ENCODE measurements around the gene SCART1. TPM values are rescaled to one million over a fixed set of nuclear protein-coding genes. Genes with fewer than 3 reads are reported as not detected.

Gene SCART1
- total and polyA plus RNA-seq, 2 of the 4 experiments (the other 2 are of a cell fraction) = 0.54 to 2.1 TPM

DNA sequence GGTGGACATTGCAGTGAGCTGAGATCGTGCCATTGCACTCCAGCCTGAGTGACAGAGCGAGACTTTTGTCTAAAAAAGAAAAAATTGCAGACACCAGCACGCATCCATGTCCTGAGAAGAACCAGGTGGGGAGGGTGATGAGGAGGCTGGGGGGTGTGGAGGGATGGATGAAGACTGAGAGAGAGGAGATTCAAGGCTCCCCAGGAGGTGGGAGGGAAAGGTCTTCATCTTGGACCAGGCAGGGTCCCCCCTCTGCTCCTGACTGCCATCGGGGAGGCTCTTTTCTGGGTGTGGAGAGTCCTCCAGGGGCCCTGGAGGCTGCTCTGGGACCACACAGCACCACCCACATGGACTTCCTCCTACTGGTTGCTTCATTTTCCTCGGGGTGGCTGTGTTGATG lies 1.5 kb downstream of the SCART1 start:
- Histone ChIP-seq H3K4me3 (ENCODE audit: insufficient read depth, low read depth, low read length) (no peak overlapping the region), H3K56ac (ENCODE audit: extremely low read depth, insufficient read depth, low read length) (no peak overlapping the region), H4K8ac (ENCODE audit: low read depth in 2 of 2, low read length in 2 of 2) (no peak overlapping the region), H3K23ac (ENCODE audit: low read depth, low read length) (no peak overlapping the region), H2BK120ac (ENCODE audit: low read depth, low read length) (no peak overlapping the region), H3K9me1 (ENCODE audit: insufficient read depth, low read length) (no peaks in the 10 kb centered on the region), H2AFZ (replicated peaks; ENCODE audit: low read length, poor library complexity) (no peak overlapping the region), H3K18ac (ENCODE audit: low read depth, low read length) (no peak overlapping the region), H3K14ac (replicated peaks; ENCODE audit: low read depth, low read length) (no peak overlapping the region), H3K79me1 (ENCODE audit: low read depth in 1 of 2, low read length in 2 of 2) (no peaks in the 10 kb centered on the region), H3K36me3 (ENCODE audit: control insufficient read depth, insufficient read depth, low read length) (no peaks in the 10 kb centered on the region), H4K20me1 (ENCODE audit: insufficient read depth, low read length) (no peaks in the 10 kb centered on the region), H3K27ac (ENCODE audit: insufficient read depth, low read length) (no peak overlapping the region), H2AK9ac (replicated peaks; ENCODE audit: low read depth, low read length, poor library complexity) (peak overlapping the region; percentile 37), H4K91ac (ENCODE audit: insufficient read depth, low read depth, low read length) (no peak overlapping the region), H2AK5ac (ENCODE audit: low read depth, low read length) (no peak overlapping the region), H2BK20ac (ENCODE audit: low read depth, low read length) (no peak overlapping the region), H3K9ac (ENCODE audit: low read depth, low read length) (no peak overlapping the region), H4K5ac (ENCODE audit: low read depth, low read length) (no peak overlapping the region), H2BK15ac (ENCODE audit: low read depth, low read length) (no peak overlapping the region), H3K4ac (ENCODE audit: low read depth, low read length) (no peak overlapping the region), H2BK5ac (ENCODE audit: low read depth, low read length, poor library complexity, severe bottlenecking) (no peak overlapping the region), H3K27me3 (ENCODE audit: control insufficient read depth, insufficient read depth, low read length) (no peaks in the 10 kb centered on the region), H3K4me1 (ENCODE audit: control insufficient read depth, insufficient read depth, low read length) (no peaks in the 10 kb centered on the region), H3K4me2 (ENCODE audit: low read depth, low read length) (no peak overlapping the region), H3K9me3 (ENCODE audit: control insufficient read depth, insufficient read depth, low read length) (no peaks in the 10 kb centered on the region)
- 60% methylated on average over 2 of the region's 5 CpGs; no CpG with 5 or more reads in 1 of the 2 experiments for WGBS, 2 experiments (ENCODE audit: extremely low coverage in 2 of 2, insufficient read length in 1 of 2)
- intact Hi-C loops (cut with micrococcal nuclease) (no loop called here), dilution Hi-C loops (cut with HindIII; ENCODE audit: low sequenced_read_pairs, unreplicated experiment) (no loop called here), in situ Hi-C loops (cut with MboI; ENCODE audit: low sequenced_read_pairs) (no loop called here)
- TF ChIP-seq MXI1 (IDR thresholded peaks at IDR 0.05; ENCODE audit: borderline replicate concordance, low read depth, low read length) = no peak
- no peak for TF ChIP-seq CHD1 (IDR thresholded peaks at IDR 0.05; ENCODE audit: low read depth, low read length)
- no TSS peak for BruUV-seq (replicated peaks)
- ChIA-PET CTCF (no interaction called here), POLR2A (ENCODE audit: unreplicated experiment) (no interaction called here)
- DNase-seq (no peak), ATAC-seq (ENCODE audit: low read depth) (no peak)
